Cardiac muscle cell (in vitro differentiated cells and primary cell): ENCODE measurements around the gene DGKB. TPM values are rescaled to one million over a fixed set of nuclear protein-coding genes. Genes with fewer than 3 reads are reported as not detected.

Source experiments
- DNase-seq, 2 donors: peaks; one replicate each; pipeline versions ENCODE4 v3.0.0 to v3.0.0-alpha.2; 2010 to 2017; ENCODE audit warnings: low read depth in 1 of 2, low spot score in 1 of 2
- H3K27ac ChIP-seq: fragments of 200-600 bp; sonication (generic); 2 replicates; pipeline ENCODE4 v1.5.1; 2016
- H3K27me3 ChIP-seq: fragments of 200-600 bp; sonication (generic); 2 replicates; pipeline ENCODE4 v1.6.0; 2016; ENCODE audit warnings: control low read depth
- H3K36me3 ChIP-seq: fragments of 200-600 bp; sonication (generic); 2 replicates; pipeline ENCODE4 v1.5.1; 2016; ENCODE audit warnings: control low read depth
- H3K4me1 ChIP-seq: fragments of 200-600 bp; sonication (generic); 2 replicates; pipeline ENCODE4 v1.8.1; 2017; ENCODE audit warnings: low read depth, mild to moderate bottlenecking, mixed run types
- H3K4me3 ChIP-seq: fragments of 200-600 bp; sonication (generic); 2 replicates; pipeline ENCODE4 v1.5.1; 2016; ENCODE audit warnings: mild to moderate bottlenecking
- H3K9me3 ChIP-seq: fragments of 200-600 bp; sonication (generic); 2 replicates; pipeline ENCODE4 v1.5.1; 2017; ENCODE audit warnings: low read depth, mild to moderate bottlenecking, control low read depth
- CTCF ChIP-seq: IDR thresholded peaks from 2 replicates; pipeline ENCODE4 v1.5.1; 2012; ENCODE audit warnings: low read depth, mild to moderate bottlenecking, low read length
- polyA plus RNA-seq: library from polyadenylated mRNA; unstranded; fragments of >200 nt; fragmentation: Nextera tagmentation; extraction: Ambion mirVana; gene quantifications from 2 replicates; pipeline ENCODE4 v1.2.1, GENCODE V29; 2016
- total RNA-seq: library from RNA; depleted of rRNA; stranded (reverse); fragments of >200 nt; gene quantifications from 2 replicates; pipeline ENCODE4 v1.2.3, GENCODE V29; 2016

The DGKB gene
- total and polyA plus RNA-seq, 2 experiments from 2014 or later = 0.07 to 0.86 TPM

GRCh38 chr7:14303536-14303935, 599.0 kb downstream of the DGKB start:
- Histone ChIP-seq H3K4me1 (peaks cover 3% of the 10 kb centered on the region), H3K4me3 (no peak overlapping the region), H3K27ac (no peak overlapping the region), H3K9me3 (no peaks in the 10 kb centered on the region), H3K36me3 (no peaks in the 10 kb centered on the region), H3K27me3 (no peaks in the 10 kb centered on the region)
- TF ChIP-seq CTCF = no peak
- DNase-seq = no peak

GRCh38 chr7:14294637-14295036, 607.9 kb downstream of the DGKB start:
- TF ChIP-seq CTCF = no peak
- H3K36me3 ChIP-seq = no peaks in the 10 kb centered on the region
- no peak overlapping the region for H3K27ac ChIP-seq
- DNase-seq = no peak
- H3K9me3 ChIP-seq = no peaks in the 10 kb centered on the region
- no peaks in the 10 kb centered on the region for H3K4me1 ChIP-seq
- no peak overlapping the region for H3K4me3 ChIP-seq
- no peaks in the 10 kb centered on the region for H3K27me3 ChIP-seq

GRCh38 chr7:14293434-14293833, 609.1 kb downstream of the DGKB start:
- Histone ChIP-seq H3K4me1 (no peaks in the 10 kb centered on the region), H3K36me3 (no peaks in the 10 kb centered on the region), H3K4me3 (no peak overlapping the region), H3K9me3 (no peaks in the 10 kb centered on the region), H3K27me3 (no peaks in the 10 kb centered on the region), H3K27ac (no peak overlapping the region)
- no peak for DNase-seq
- no peak for TF ChIP-seq CTCF

GRCh38 chr7:14292737-14293136, 609.8 kb downstream of the DGKB start:
- Histone ChIP-seq H3K4me3 (no peak overlapping the region), H3K27me3 (no peaks in the 10 kb centered on the region), H3K27ac (no peak overlapping the region), H3K9me3 (no peaks in the 10 kb centered on the region), H3K36me3 (no peaks in the 10 kb centered on the region), H3K4me1 (no peaks in the 10 kb centered on the region)
- DNase-seq = no peak
- no peak for TF ChIP-seq CTCF

- no peaks in the 10 kb centered on the region for H3K4me1 ChIP-seq
- TF ChIP-seq CTCF = no peak
Observed at GRCh38 chr7:14289957-14290356, 612.6 kb downstream of the DGKB start.

GRCh38 chr7:14288701-14289100, 613.9 kb downstream of the DGKB start:
- Histone ChIP-seq H3K9me3 (no peaks in the 10 kb centered on the region), H3K36me3 (no peaks in the 10 kb centered on the region), H3K4me1 (no peaks in the 10 kb centered on the region), H3K27ac (no peak overlapping the region), H3K27me3 (no peaks in the 10 kb centered on the region), H3K4me3 (no peak overlapping the region)
- DNase-seq = no peak
- TF ChIP-seq CTCF = no peak

More at GRCh38 chr7:14289957-14290356, 612.6 kb downstream of the DGKB start:
- H3K36me3 ChIP-seq = no peaks in the 10 kb centered on the region
- DNase-seq = no peak
- no peak overlapping the region for H3K4me3 ChIP-seq
- no peak overlapping the region for H3K27ac ChIP-seq
- no peaks in the 10 kb centered on the region for H3K27me3 ChIP-seq
- H3K9me3 ChIP-seq = no peaks in the 10 kb centered on the region
